Upper lobe of left lung (tissue), 6 donors: ENCODE measurements around the gene RAI14. TPM values are rescaled to one million over a fixed set of nuclear protein-coding genes. Genes with fewer than 3 reads are reported as not detected.

Experiments
- ATAC-seq, 2 donors: fragments of 200-7000 bp; cut with Tn5 transposase; one replicate each; pipeline ENCODE4 v1.9.1; 2022; ENCODE audit warnings: mild to moderate bottlenecking in 2 of 2, moderate library complexity in 2 of 2; ENCODE audit not compliant: low FRiP score in 2 of 2
- DNase-seq, 2 donors: peaks; one replicate each; pipeline ENCODE4 v3.0.0-alpha.2; 2019 to 2020
- H3K27ac ChIP-seq, 4 donors: fragments of 200-600 bp; sonication (generic); one replicate each; pipeline ENCODE4 v1.5.1; 2016 to 2019
- H3K27me3 ChIP-seq, 4 donors: fragments of 200-600 bp; sonication (generic); one replicate each; pipeline ENCODE4 v1.5.1; 2017 to 2019
- H3K36me3 ChIP-seq, 4 donors: fragments of 200-600 bp; sonication (generic); one replicate each; pipeline ENCODE4 v1.5.1; 2016 to 2019
- H3K4me1 ChIP-seq, 4 donors: fragments of 200-600 bp; sonication (generic); one replicate each; pipeline ENCODE4 v1.5.1; 2018 to 2019
- H3K4me3 ChIP-seq, 4 donors: fragments of 200-600 bp; sonication (generic); one replicate each; pipeline ENCODE4 v1.5.1; 2017 to 2019; ENCODE audit warnings: mild to moderate bottlenecking in 2 of 4, moderate library complexity in 1 of 4
- H3K9me3 ChIP-seq, 4 donors: fragments of 200-600 bp; sonication (generic); one replicate each; pipeline ENCODE4 v1.5.1; 2018 to 2019
- CTCF ChIP-seq, 6 experiments: fragments of 450-650 bp in 4 of 6; fragments of 200-600 bp in 2 of 6; sonication (generic) in 2 of 6; IDR thresholded peaks; one replicate each; pipeline ENCODE4 v1.5.1; 2016 to 2019; ENCODE audit warnings: antibody characterized with exemption in 6 of 6
- EP300 ChIP-seq, 4 donors: sonication (generic); formaldehyde crosslinking; IDR thresholded peaks; one replicate each; pipeline ENCODE4 v1.5.1; 2017; ENCODE audit warnings: antibody characterized with exemption in 4 of 4, control low read depth in 2 of 4
- POLR2A ChIP-seq, 4 donors: fragments of 450-650 bp; IDR thresholded peaks; one replicate each; pipeline ENCODE4 v1.5.1; 2016 to 2017; ENCODE audit warnings: antibody characterized with exemption in 4 of 4, mild to moderate bottlenecking in 2 of 4
- POLR2AphosphoS5 ChIP-seq, 2 donors: sonication (generic); formaldehyde crosslinking; IDR thresholded peaks; one replicate each; pipeline ENCODE4 v1.5.1; 2017; ENCODE audit warnings: antibody characterized with exemption in 2 of 2
- WGBS, 2 donors: methylation state at CpG; one replicate each; pipeline ENCODE4 v1.1.5; 2017 to 2018; 5-methylcytosine and 5-hydroxymethylcytosine counted together
- total RNA-seq, 6 donors: library from RNA; depleted of rRNA in 4 of 6; stranded (reverse); fragments of >200 nt in 4 of 6; gene quantifications; one replicate each; pipeline versions ENCODE4 v1.1.0 to v1.2.1, GENCODE V29; 2016 to 2021
- donor health status: DM: no; HTN: no; CAD: no; lungs with moderate emphysema.
- donor health status: DM: no; HTN: yes; CAD: no; lungs with severe emphysema.

The RAI14 gene
- total RNA-seq, 6 donors from 2014 or later: 34.0 to 88.6 (median 67.9) TPM

GRCh38 chr5:34652466-34652865, 3.7 kb upstream of the RAI14 start:
- ATAC-seq: no peak
- TF ChIP-seq EP300 (IDR thresholded peaks at IDR 0.05) (no peak), CTCF (IDR thresholded peaks at IDR 0.05) (no peak), POLR2A (IDR thresholded peaks at IDR 0.05) (no peak), POLR2AphosphoS5 (IDR thresholded peaks at IDR 0.05) (no peak)
- no peaks in the 10 kb centered on the region for H3K36me3 ChIP-seq
- DNase-seq: no peak
- no peak overlapping the region for H3K27ac ChIP-seq
- no peak overlapping the region for H3K4me3 ChIP-seq
- no peaks in the 10 kb centered on the region for H3K9me3 ChIP-seq
- peaks cover 8 to 17% (median 15%) of the 10 kb centered on the region in 4 donors for H3K4me1 ChIP-seq
- whole genome bisulfite sequencing, 2 donors: 66 to 68% methylated on average over 5 of the region's 5 CpGs
- peaks cover 0 to 7% (median 0%) of the 10 kb centered on the region in 4 donors for H3K27me3 ChIP-seq

- TF ChIP-seq POLR2AphosphoS5 (IDR thresholded peaks at IDR 0.05): no peak
- TF ChIP-seq POLR2A (IDR thresholded peaks at IDR 0.05): no peak
- Histone ChIP-seq H3K4me1 (peaks cover 8 to 21% (median 17%) of the 10 kb centered on the region in 4 donors), H3K4me3 (no peak overlapping the region), H3K36me3 (no peaks in the 10 kb centered on the region), H3K27me3 (peaks cover 0 to 7% (median 0%) of the 10 kb centered on the region in 4 donors), H3K9me3 (no peaks in the 10 kb centered on the region), H3K27ac (no peak overlapping the region)
- ATAC-seq (no peak), DNase-seq (no peak)
Measured at GRCh38 chr5:34652914-34653313, 3.2 kb upstream of the RAI14 start.

- H3K9me3 ChIP-seq: no peaks in the 10 kb centered on the region
- TF ChIP-seq EP300 (IDR thresholded peaks at IDR 0.05) (no peak), CTCF (IDR thresholded peaks at IDR 0.05) (no peak), POLR2AphosphoS5 (IDR thresholded peaks at IDR 0.05) (no peak), POLR2A (IDR thresholded peaks at IDR 0.05) (no peak)
- ATAC-seq: no peak
- H3K36me3 ChIP-seq: no peaks in the 10 kb centered on the region
- H3K4me1 ChIP-seq: peaks cover 9 to 27% (median 18%) of the 10 kb centered on the region in 4 donors
- H3K4me3 ChIP-seq: no peak overlapping the region
- no peak overlapping the region for H3K27ac ChIP-seq
- peaks cover 0 to 7% (median 0%) of the 10 kb centered on the region in 4 donors for H3K27me3 ChIP-seq
- no peak for DNase-seq
Measured at GRCh38 chr5:34653708-34654107, 2.4 kb upstream of the RAI14 start.

GRCh38 chr5:34655354-34655991, 655 bp upstream of the RAI14 start:
- DNase-seq (peak in 1 of 2 donors; percentile 65), ATAC-seq (peak; percentile 59 to 61)
- Histone ChIP-seq H3K9me3 (no peaks in the 10 kb centered on the region), H3K27me3 (peaks cover 0 to 7% (median 0%) of the 10 kb centered on the region in 4 donors), H3K36me3 (no peaks in the 10 kb centered on the region), H3K27ac (peak overlapping the region; percentile 92 to 94 (median 94)), H3K4me1 (peaks cover 11 to 35% (median 21%) of the 10 kb centered on the region in 4 donors), H3K4me3 (peak overlapping the region; percentile 69 to 91 (median 80))
- WGBS, 2 donors: 1% methylated on average over 11 to 16 of the region's 16 CpGs
- TF ChIP-seq EP300 (IDR thresholded peaks at IDR 0.05) (no peak), POLR2A (IDR thresholded peaks at IDR 0.05) (peak in 2 of 4 donors; percentile 4 to 28), POLR2AphosphoS5 (IDR thresholded peaks at IDR 0.05) (peak in 1 of 2 donors; percentile 34), CTCF (IDR thresholded peaks at IDR 0.05) (no peak)

- Histone ChIP-seq H3K27ac (peak overlapping the region; percentile 92 to 94 (median 94)), H3K9me3 (no peaks in the 10 kb centered on the region), H3K4me1 (peaks cover 11 to 37% (median 21%) of the 10 kb centered on the region in 4 donors), H3K36me3 (no peaks in the 10 kb centered on the region), H3K27me3 (peaks cover 0 to 7% (median 0%) of the 10 kb centered on the region in 4 donors), H3K4me3 (peak overlapping the region; percentile 69 to 91 (median 80))
- DNase-seq: peak in 1 of 2 donors; percentile 88
- no peak for TF ChIP-seq POLR2A (IDR thresholded peaks at IDR 0.05)
- no peak for TF ChIP-seq EP300 (IDR thresholded peaks at IDR 0.05)
- TF ChIP-seq POLR2AphosphoS5 (IDR thresholded peaks at IDR 0.05): no peak
- TF ChIP-seq CTCF (IDR thresholded peaks at IDR 0.05): no peak
- 0 to 1% methylated on average over 4 to 36 of the region's 53 CpGs for WGBS, 2 donors
- ATAC-seq: peak; percentile 12 to 48
Measured at GRCh38 chr5:34656700-34657273, 659 bp downstream of the RAI14 start.
